OCI-M2 (cell line): Measurements from ENCODE around the gene ZNF398.
"Not testable (repeated sequence)": the region's sequence is repeated elsewhere in the genome, so short reads cannot be mapped to it uniquely, and the experiment has no call there.

Source experiments
- DNase-seq: peaks from one replicate; lab custom pipeline; 2025; ENCODE audit not compliant: unreplicated experiment; lab: John Stamatoyannopoulos, UW

The ZNF398 gene

DNA sequence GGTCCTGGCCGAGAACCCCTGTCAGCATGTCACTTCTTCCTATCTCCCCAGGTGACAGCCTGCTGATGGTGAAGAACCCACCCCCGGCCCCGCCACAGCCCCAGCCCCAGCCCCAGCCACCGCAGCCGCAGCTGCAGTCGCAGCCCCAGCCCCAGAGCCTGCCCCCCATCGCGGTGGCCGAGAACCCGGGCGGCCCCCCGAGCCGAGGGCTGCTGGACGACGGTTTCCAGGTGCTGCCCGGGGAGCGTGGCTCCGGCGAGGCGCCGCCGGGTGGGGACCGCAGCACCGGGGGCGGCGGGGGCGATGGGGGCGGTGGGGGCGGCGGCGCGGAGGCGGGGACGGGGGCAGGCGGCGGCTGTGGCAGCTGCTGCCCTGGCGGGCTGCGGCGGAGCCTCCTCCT lies 76.5 kb downstream of the ZNF398 start:
- no peak for DNase-seq

- DNase-seq, result no peak
These were observed 77.1 kb downstream of the ZNF398 start for GRCh38 chr7:149224352-149224751.

DNA sequence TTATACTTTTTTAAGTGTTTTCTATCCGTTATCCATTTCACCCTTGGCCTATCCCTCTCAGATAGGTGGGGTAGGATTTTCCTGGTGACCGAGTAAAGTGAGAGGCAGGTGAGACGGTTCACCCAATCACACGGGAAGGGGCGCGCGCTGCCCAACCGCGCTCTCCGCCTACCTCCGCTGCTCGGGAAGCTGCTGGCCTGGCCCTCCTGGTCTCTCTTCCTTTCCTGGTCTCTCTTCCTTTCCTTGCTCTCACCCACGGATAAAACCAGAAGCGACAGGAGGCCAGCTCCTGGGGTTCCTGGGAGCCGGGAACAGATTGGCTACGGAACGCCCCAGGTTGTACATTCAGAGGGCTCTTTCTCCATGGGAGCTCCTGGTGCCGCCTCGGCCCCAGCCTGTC lies 77.9 kb downstream of the ZNF398 start:
- no peak for DNase-seq

- no peak for DNase-seq
These were observed 78.4 kb downstream of the ZNF398 start for GRCh38 chr7:149225656-149226055.

DNA sequence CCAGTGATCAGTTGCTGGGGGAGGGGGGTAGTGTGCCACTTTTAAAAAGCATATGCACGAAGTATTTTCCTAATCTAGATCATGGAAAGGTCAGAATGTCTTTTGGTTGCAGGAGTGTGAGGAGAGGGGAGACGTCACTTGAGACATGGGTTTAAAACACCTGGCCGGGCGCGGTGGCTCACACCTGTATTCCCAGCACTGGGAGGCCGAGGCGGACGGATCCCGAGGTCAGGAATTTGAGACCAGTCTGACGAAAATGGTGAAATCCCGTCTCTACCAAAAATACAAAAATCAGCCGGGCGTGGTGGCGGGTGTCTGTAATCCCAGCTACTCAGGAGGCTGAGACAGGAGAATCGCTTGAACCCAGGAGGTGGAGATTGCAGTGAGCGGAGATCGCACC lies 79.1 kb downstream of the ZNF398 start:
- not testable (repeated sequence) for DNase-seq

DNA sequence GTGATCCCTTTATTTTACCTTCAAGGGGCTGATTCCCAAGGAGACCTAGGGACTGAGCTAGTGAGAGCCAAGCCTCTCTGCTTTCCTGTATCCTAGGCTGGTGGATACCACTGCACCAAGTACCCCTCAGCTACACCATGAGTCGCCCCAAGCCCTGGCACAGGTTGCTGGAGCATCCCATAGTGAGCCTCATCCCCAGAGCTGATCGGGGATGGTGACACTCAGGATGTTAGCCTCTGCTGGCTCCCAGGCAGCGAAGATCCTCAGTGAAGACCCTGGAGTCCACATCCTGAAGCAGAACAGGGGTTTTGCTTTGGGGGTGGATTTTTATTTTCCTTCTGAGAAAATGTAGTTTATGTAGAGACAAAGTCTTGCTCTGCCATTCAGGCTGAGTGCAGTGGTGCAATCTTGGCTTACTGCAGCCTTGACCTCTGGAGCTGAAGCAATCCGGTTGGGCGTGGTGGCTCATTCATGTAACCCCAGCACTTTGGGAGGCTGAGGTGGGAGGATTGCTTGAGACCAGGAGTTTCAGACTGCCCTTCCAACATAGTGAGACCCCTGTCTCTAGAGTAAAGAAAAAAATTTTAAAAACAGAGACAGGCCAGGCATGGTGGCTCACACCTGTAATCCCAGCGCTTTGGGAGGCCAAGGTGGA lies 79.7 kb downstream of the ZNF398 start:
- no peak for DNase-seq

DNA sequence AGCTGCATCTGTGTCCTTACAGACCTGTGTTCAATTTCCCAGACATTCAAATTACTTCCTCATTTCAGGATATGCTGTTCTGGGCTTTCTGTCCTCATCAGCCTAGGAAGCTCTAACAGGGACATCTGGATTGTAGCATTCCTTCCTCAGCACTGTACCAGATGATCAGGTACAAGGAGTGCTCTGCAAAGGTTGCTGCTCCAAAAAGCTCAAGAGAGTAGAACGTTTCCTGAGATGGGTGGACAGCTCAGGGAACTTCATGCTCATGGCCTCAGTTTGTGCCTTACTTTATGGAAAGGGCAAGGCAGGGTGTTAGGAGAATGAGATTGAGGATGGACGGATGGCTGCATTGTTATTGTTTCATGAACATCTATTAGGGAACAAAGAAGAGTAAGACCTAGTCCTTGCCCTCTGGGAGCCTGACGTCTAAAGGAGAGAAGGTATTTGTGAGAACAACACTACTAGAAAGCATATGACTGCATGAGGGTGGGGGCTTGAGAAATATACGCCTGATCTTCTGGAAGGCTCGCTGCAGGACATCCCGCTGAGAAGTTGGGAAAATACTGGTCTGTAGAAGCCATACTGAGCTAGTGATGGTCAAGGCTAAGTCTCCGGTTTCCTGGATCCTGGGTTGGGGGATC lies 81.7 kb downstream of the ZNF398 start:
- no peak for DNase-seq

DNA sequence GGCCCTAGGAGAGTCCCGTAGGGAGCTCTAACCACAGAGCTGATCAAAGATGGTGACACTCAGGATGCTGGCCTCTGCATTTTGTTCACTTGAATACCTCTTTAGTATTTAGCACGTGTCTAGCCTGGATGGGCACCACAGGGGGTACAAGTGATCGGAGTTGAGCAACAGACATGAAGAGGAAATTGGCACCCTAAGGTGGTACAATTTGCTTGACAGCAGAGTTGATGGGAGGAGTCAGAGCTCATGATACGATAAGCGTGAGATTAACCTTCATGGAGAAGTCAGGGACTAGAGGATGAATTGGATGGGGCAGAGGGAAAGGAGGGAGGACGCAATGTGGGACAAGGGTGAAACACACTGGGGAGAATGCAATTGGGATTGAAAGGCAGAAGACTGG lies 82.3 kb downstream of the ZNF398 start:
- DNase-seq, result no peak

GRCh38 chr7:149232362-149232761 lies 85.1 kb downstream of the ZNF398 start:
- DNase-seq, result no peak
